ENCODE measurements around the gene PPP1R9B. TPM values are rescaled to one million over a fixed set of nuclear protein-coding genes. Genes with fewer than 3 reads are reported as not detected.
A peak's percentile ranks its signal among the peaks of the same experiment; 100 is the strongest.

Gene PPP1R9B
- total RNA-seq, 1 donor from 2014 or later, result 51.5 TPM

- peaks cover 45% of the 10 kb centered on the region for H3K36me3 Mint-ChIP-seq
- no peaks in the 10 kb centered on the region for H3K9me3 Mint-ChIP-seq
- DNase-seq (ENCODE audit: extremely low spot score, unreplicated experiment), result no peak
- no peaks in the 10 kb centered on the region for H3K27me3 Mint-ChIP-seq
- H3K4me3 Mint-ChIP-seq, result no peak overlapping the region
- no peak for TF ChIP-seq CTCF (conservative IDR thresholded peaks at IDR 0.05)
- H3K27ac Mint-ChIP-seq, result peak overlapping the region; percentile 71
- peaks cover 22% of the 10 kb centered on the region for H3K4me1 Mint-ChIP-seq (ENCODE audit: unreplicated experiment)
These were observed 8.7 kb downstream of the PPP1R9B start for GRCh38 chr17:50141745-50142110.

- H3K4me1 Mint-ChIP-seq (ENCODE audit: unreplicated experiment), result peaks cover 21% of the 10 kb centered on the region
- H3K36me3 Mint-ChIP-seq, result peaks cover 49% of the 10 kb centered on the region
- no peaks in the 10 kb centered on the region for H3K27me3 Mint-ChIP-seq
- no peak overlapping the region for H3K4me3 Mint-ChIP-seq
- H3K9me3 Mint-ChIP-seq, result no peaks in the 10 kb centered on the region
- H3K27ac Mint-ChIP-seq, result no peak overlapping the region
- no peak for DNase-seq (ENCODE audit: extremely low spot score, unreplicated experiment)
- TF ChIP-seq CTCF (conservative IDR thresholded peaks at IDR 0.05), result no peak
These were observed 9.3 kb downstream of the PPP1R9B start for GRCh38 chr17:50141026-50141744.

- H3K36me3 Mint-ChIP-seq, result peaks cover 49% of the 10 kb centered on the region
- DNase-seq (ENCODE audit: extremely low spot score, unreplicated experiment), result no peak
- TF ChIP-seq CTCF (conservative IDR thresholded peaks at IDR 0.05), result peak; percentile 93
- no peaks in the 10 kb centered on the region for H3K27me3 Mint-ChIP-seq
- peak overlapping the region; percentile 51 for H3K27ac Mint-ChIP-seq
- peaks cover 21% of the 10 kb centered on the region for H3K4me1 Mint-ChIP-seq (ENCODE audit: unreplicated experiment)
- H3K4me3 Mint-ChIP-seq, result no peak overlapping the region
- H3K9me3 Mint-ChIP-seq, result no peaks in the 10 kb centered on the region
These were observed 10.3 kb downstream of the PPP1R9B start for GRCh38 chr17:50139950-50140885.

- Mint-ChIP-seq H3K27ac (no peak overlapping the region), H3K9me3 (no peaks in the 10 kb centered on the region), H3K27me3 (no peaks in the 10 kb centered on the region), H3K36me3 (peaks cover 46% of the 10 kb centered on the region), H3K4me3 (no peak overlapping the region), H3K4me1 (ENCODE audit: unreplicated experiment) (peaks cover 21% of the 10 kb centered on the region)
- no peak for TF ChIP-seq CTCF (conservative IDR thresholded peaks at IDR 0.05)
- no peak for DNase-seq (ENCODE audit: extremely low spot score, unreplicated experiment)
These were observed 11.2 kb downstream of the PPP1R9B start for GRCh38 chr17:50139185-50139783.

- H3K36me3 Mint-ChIP-seq, result peaks cover 35% of the 10 kb centered on the region
- no peaks in the 10 kb centered on the region for H3K27me3 Mint-ChIP-seq
- no peak overlapping the region for H3K4me3 Mint-ChIP-seq
- no peak for DNase-seq (ENCODE audit: extremely low spot score, unreplicated experiment)
- no peak overlapping the region for H3K27ac Mint-ChIP-seq
- H3K9me3 Mint-ChIP-seq, result no peaks in the 10 kb centered on the region
- peaks cover 19% of the 10 kb centered on the region for H3K4me1 Mint-ChIP-seq (ENCODE audit: unreplicated experiment)
- TF ChIP-seq CTCF (conservative IDR thresholded peaks at IDR 0.05), result no peak
These were observed 13.4 kb downstream of the PPP1R9B start for GRCh38 chr17:50137042-50137441.

All from type B pancreatic cell (in vitro differentiated cells).